A673 (cell line): ENCODE data around the gene PPP1R13B.

ENCODE experiments used
- EZH2 ChIP-seq: fragments of 200-600 bp; sonication (generic); IDR thresholded peaks from 2 replicates; pipeline ENCODE4 v1.6.1; 2017; ENCODE audit warnings: borderline replicate concordance, low read depth, mild to moderate bottlenecking, mixed read lengths, antibody characterized with exemption, low read length; ENCODE audit not compliant: poor library complexity, severe bottlenecking
- TF ChIP-seq, protein P1 (sequence below): fragments of 300-800, 200-600 bp; sonication (generic); conservative IDR thresholded peaks from 2 replicates; pipeline ENCODE4 v1.5.1; 2017; ENCODE audit warnings: low read depth, mild to moderate bottlenecking, antibody characterized with exemption, low read length, moderate library complexity, mixed read lengths

DNA sequence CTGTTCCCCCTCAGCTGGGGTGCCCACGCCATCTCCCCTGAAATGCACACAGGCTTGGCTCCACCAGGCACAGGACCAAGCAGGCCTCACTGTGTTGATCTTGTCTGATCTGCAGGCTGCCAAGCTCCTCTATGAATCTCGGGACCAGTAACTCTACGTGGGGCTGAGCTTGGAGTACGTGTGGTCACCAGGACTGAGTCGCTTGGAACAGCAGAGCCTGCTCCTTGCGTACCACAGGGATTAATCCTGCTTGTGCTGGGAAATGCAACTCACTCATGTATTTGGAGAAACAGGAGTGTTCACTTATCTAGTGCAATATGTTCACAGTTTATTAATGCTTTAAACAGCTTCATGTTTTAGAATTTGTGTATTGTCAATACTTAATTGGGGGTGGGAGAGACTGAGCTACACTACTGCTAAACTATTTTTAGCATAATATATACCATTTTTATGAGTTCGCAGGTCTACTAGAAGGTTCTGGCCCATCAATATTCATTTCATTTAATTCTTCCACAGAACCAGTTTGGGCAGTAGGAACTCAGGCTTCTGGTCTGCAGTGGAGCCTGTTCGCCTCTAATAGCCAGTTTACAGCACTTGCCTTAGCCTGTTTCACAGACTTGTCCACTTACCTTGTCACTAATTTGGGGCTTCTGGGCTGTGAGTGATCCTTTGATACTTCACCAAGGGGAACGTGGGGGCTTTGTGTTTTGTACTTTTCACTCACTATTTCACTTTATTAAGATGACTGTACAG, 114.3 kb downstream of the PPP1R13B start:
- TF ChIP-seq, protein P1, sequence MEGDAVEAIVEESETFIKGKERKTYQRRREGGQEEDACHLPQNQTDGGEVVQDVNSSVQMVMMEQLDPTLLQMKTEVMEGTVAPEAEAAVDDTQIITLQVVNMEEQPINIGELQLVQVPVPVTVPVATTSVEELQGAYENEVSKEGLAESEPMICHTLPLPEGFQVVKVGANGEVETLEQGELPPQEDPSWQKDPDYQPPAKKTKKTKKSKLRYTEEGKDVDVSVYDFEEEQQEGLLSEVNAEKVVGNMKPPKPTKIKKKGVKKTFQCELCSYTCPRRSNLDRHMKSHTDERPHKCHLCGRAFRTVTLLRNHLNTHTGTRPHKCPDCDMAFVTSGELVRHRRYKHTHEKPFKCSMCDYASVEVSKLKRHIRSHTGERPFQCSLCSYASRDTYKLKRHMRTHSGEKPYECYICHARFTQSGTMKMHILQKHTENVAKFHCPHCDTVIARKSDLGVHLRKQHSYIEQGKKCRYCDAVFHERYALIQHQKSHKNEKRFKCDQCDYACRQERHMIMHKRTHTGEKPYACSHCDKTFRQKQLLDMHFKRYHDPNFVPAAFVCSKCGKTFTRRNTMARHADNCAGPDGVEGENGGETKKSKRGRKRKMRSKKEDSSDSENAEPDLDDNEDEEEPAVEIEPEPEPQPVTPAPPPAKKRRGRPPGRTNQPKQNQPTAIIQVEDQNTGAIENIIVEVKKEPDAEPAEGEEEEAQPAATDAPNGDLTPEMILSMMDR: no peak
- no peak for TF ChIP-seq EZH2
